PC-3 (cell line): Measurements from ENCODE around the gene CAMTA1. TPM values are rescaled to one million over a fixed set of nuclear protein-coding genes. Genes with fewer than 3 reads are reported as not detected.

ENCODE experiments used
- ATAC-seq: fragments of 200-7000 bp; cut with Tn5 transposase; 2 replicates; pipeline ENCODE4 v1.9.1; 2020; ENCODE audit warnings: mild to moderate bottlenecking, moderate library complexity
- BruUV-seq: library from RNA; stranded (reverse); fragments of 400-500 nt; replicated peaks from 2 replicates; lab custom pipeline; 2021; lab: Mats Ljungman, UMichigan
- CTCF ChIA-PET: fragments of 300-600 bp; sonication (Branson Sonifier 250); formaldehyde crosslinking; loops from one replicate; lab custom pipeline; 2022; ENCODE audit warnings: antibody characterized with exemption; lab: Charles Lee
- POLR2A ChIA-PET: fragments of 300-600 bp; sonication (Branson Sonifier 250); formaldehyde crosslinking; loops from one replicate; lab custom pipeline; 2022; ENCODE audit warnings: antibody characterized with exemption; ENCODE audit not compliant: unreplicated experiment; lab: Charles Lee
- DNase-seq: peaks from one replicate; pipeline ENCODE4 v3.0.0-alpha.2; 2015
- H2AFZ ChIP-seq: fragments of 300-600 bp; sonication (generic); 2 replicates; pipeline ENCODE4 v1.6.0; 2016; ENCODE audit warnings: antibody characterized with exemption, low read length
- H3F3A ChIP-seq: fragments of 300-600 bp; sonication (generic); one replicate; pipeline ENCODE4 v1.6.0; 2017; ENCODE audit warnings: antibody characterized with exemption, low read length, control low read depth, mild to moderate bottlenecking; ENCODE audit not compliant: unreplicated experiment
- H3K27ac ChIP-seq: fragments of 300-600 bp; sonication (generic); 2 replicates; pipeline ENCODE4 v1.5.1; 2016; ENCODE audit warnings: mild to moderate bottlenecking, low read length
- H3K27me3 ChIP-seq: fragments of 300-600 bp; sonication (generic); 2 replicates; pipeline ENCODE4 v1.6.1; 2016; ENCODE audit warnings: low read length, mixed read lengths
- H3K36me3 ChIP-seq: fragments of 300-600 bp; sonication (generic); 2 replicates; pipeline ENCODE4 v1.6.1; 2016; ENCODE audit warnings: low read depth, mixed run types, low read length, mixed read lengths
- H3K4me1 ChIP-seq: fragments of 300-600 bp; sonication (generic); 2 replicates; pipeline ENCODE4 v1.5.1; 2016; ENCODE audit warnings: low read length; ENCODE audit not compliant: insufficient read depth
- H3K4me2 ChIP-seq: fragments of 300-600 bp; sonication (generic); 2 replicates; pipeline ENCODE4 v1.6.0; 2016; ENCODE audit warnings: low read length
- H3K4me3 ChIP-seq: fragments of 300-600 bp; sonication (generic); 2 replicates; pipeline ENCODE4 v1.5.1; 2016; ENCODE audit warnings: mild to moderate bottlenecking, low read length, mixed read lengths
- H3K79me2 ChIP-seq: fragments of 300-600 bp; sonication (generic); 2 replicates; pipeline ENCODE4 v1.6.1; 2017; ENCODE audit warnings: low read length, mixed read lengths
- H3K9ac ChIP-seq: fragments of 300-600 bp; sonication (generic); 2 replicates; pipeline ENCODE4 v1.6.0; 2016; ENCODE audit warnings: mild to moderate bottlenecking, low read length
- H3K9me2 ChIP-seq: fragments of 300-600 bp; sonication (generic); replicated peaks from 2 replicates; pipeline ENCODE4 v1.6.1; 2016; ENCODE audit warnings: mixed run types, low read length, mixed read lengths
- H3K9me3 ChIP-seq: fragments of 300-600 bp; sonication (generic); 2 replicates; pipeline ENCODE4 v1.6.1; 2016; ENCODE audit warnings: low read length, mixed read lengths
- H4K20me1 ChIP-seq: fragments of 300-600 bp; sonication (generic); 2 replicates; pipeline ENCODE4 v1.6.1; 2016; ENCODE audit warnings: low read length, mixed read lengths
- CTCF ChIP-seq: fragments of 300-600 bp; sonication (generic); conservative IDR thresholded peaks from 2 replicates; pipeline ENCODE4 v1.5.1; 2017; ENCODE audit warnings: antibody characterized with exemption, low read depth, mild to moderate bottlenecking, low read length
- EZH2 ChIP-seq: fragments of 300-600 bp; sonication (generic); IDR thresholded peaks from one replicate; pipeline ENCODE4 v1.6.1; 2017; ENCODE audit warnings: antibody characterized with exemption, mild to moderate bottlenecking, low read length; ENCODE audit not compliant: unreplicated experiment
- EZH2phosphoT487 ChIP-seq: fragments of 300-600 bp; sonication (generic); IDR thresholded peaks from 2 replicates; pipeline ENCODE4 v1.6.1; 2018; ENCODE audit warnings: mild to moderate bottlenecking, antibody characterized with exemption, low read length, borderline replicate concordance
- intact Hi-C: fragments of 100-400 bp; cut with micrococcal nuclease; formaldehyde crosslinking; loops from 2 replicates; pipeline ENCODE4 v1.9.0; 2023
- total RNA-seq: library from RNA; depleted of rRNA; stranded (reverse); fragments of >200 nt; gene quantifications from 2 replicates; pipeline ENCODE4 v1.2.3, GENCODE V29; 2014

Gene CAMTA1
- total RNA-seq, 1 experiment from 2014 or later = 40.8 TPM

GRCh38 chr1:7401814-7402547 lies 616.7 kb downstream of the CAMTA1 start:
- BruUV-seq = no TSS peak
- Histone ChIP-seq H3K9me2 (no peaks in the 10 kb centered on the region), H3K4me3 (no peak overlapping the region), H2AFZ (no peak overlapping the region), H3K4me1 (peaks cover 16% of the 10 kb centered on the region), H3K9me3 (no peaks in the 10 kb centered on the region), H4K20me1 (no peaks in the 10 kb centered on the region), H3K79me2 (no peaks in the 10 kb centered on the region), H3K27me3 (no peaks in the 10 kb centered on the region), H3K27ac (peak overlapping the region; percentile 92), H3K9ac (peak overlapping the region; percentile 73), H3K36me3 (no peaks in the 10 kb centered on the region), H3F3A (no peaks in the 10 kb centered on the region), H3K4me2 (peak overlapping the region; percentile 36)
- TF ChIP-seq CTCF (no peak), EZH2 (no peak), EZH2phosphoT487 (no peak)
- CTCF ChIA-PET = no interaction called here
- peak; percentile 99 for ATAC-seq
- intact Hi-C loops = loop anchor here (10.0 kb wide), 1 partner anchor 177 kb away; no protein-coding TSS in a partner anchor
- POLR2A ChIA-PET = no interaction called here
- peak; percentile 95 for DNase-seq

GRCh38 chr1:7402548-7402850 lies 617.2 kb downstream of the CAMTA1 start:
- DNase-seq = no peak
- POLR2A ChIA-PET = no interaction called here
- BruUV-seq = no TSS peak
- no peak for TF ChIP-seq EZH2
- TF ChIP-seq CTCF = no peak
- no peak for TF ChIP-seq EZH2phosphoT487
- H3F3A ChIP-seq = no peaks in the 10 kb centered on the region
- peak overlapping the region; percentile 30 for H3K4me2 ChIP-seq
- no peaks in the 10 kb centered on the region for H3K36me3 ChIP-seq
- no peak overlapping the region for H3K4me3 ChIP-seq
- no peaks in the 10 kb centered on the region for H4K20me1 ChIP-seq
- CTCF ChIA-PET = no interaction called here
- intact Hi-C loops = loop anchor here (10.0 kb wide), 1 partner anchor 178 kb away; no protein-coding TSS in a partner anchor
- H3K9me2 ChIP-seq = no peaks in the 10 kb centered on the region
- peak overlapping the region; percentile 73 for H3K9ac ChIP-seq
- H3K27ac ChIP-seq = peak overlapping the region; percentile 92
- H3K79me2 ChIP-seq = no peaks in the 10 kb centered on the region
- no peak overlapping the region for H2AFZ ChIP-seq
- no peak for ATAC-seq
- no peaks in the 10 kb centered on the region for H3K27me3 ChIP-seq
- H3K4me1 ChIP-seq = peaks cover 16% of the 10 kb centered on the region
- H3K9me3 ChIP-seq = no peaks in the 10 kb centered on the region

- DNase-seq = no peak
- H3K9ac ChIP-seq = no peak overlapping the region
- H2AFZ ChIP-seq = no peak overlapping the region
- ChIA-PET POLR2A (no interaction called here), CTCF (no interaction called here)
- H3K79me2 ChIP-seq = no peaks in the 10 kb centered on the region
- no peaks in the 10 kb centered on the region for H3K27me3 ChIP-seq
- TF ChIP-seq EZH2 (no peak), EZH2phosphoT487 (no peak), CTCF (no peak)
- H3F3A ChIP-seq = no peaks in the 10 kb centered on the region
- no peaks in the 10 kb centered on the region for H3K9me3 ChIP-seq
- H3K4me3 ChIP-seq = no peak overlapping the region
- no peak overlapping the region for H3K27ac ChIP-seq
- H3K36me3 ChIP-seq = no peaks in the 10 kb centered on the region
- no TSS peak for BruUV-seq
- H4K20me1 ChIP-seq = no peaks in the 10 kb centered on the region
- H3K4me2 ChIP-seq = no peak overlapping the region
- no peak for ATAC-seq
- no peaks in the 10 kb centered on the region for H3K9me2 ChIP-seq
- H3K4me1 ChIP-seq = peaks cover 16% of the 10 kb centered on the region
- intact Hi-C loops = loop anchor here (10.0 kb wide), 1 partner anchor 179 kb away; no protein-coding TSS in a partner anchor
These were observed 618.2 kb downstream of the CAMTA1 start for GRCh38 chr1:7403265-7404045.
